ENCODE results near the gene SLC49A3. TPM values are rescaled to one million over a fixed set of nuclear protein-coding genes. Genes with fewer than 3 reads are reported as not detected.

The SLC49A3 gene
- polyA plus RNA-seq, 1 donor (not counting 4 experiments of a cell fraction or from before 2014, with no cell fraction given), result 0.04 TPM

- peaks cover 18% of the 10 kb centered on the region for H3K27me3 ChIP-seq (ENCODE audit: control insufficient read depth, extremely low read depth, insufficient read depth, low read length)
Measured at GRCh38 chr4:653080-653821, 35.7 kb downstream of the SLC49A3 start.

GRCh38 chr4:651884-652642 is 36.9 kb downstream of the SLC49A3 start:
- Histone ChIP-seq H3K79me2 (ENCODE audit: control insufficient read depth, insufficient read depth, low read length) (no peaks in the 10 kb centered on the region), H3K27ac (ENCODE audit: control insufficient read depth, insufficient read depth, low read length) (no peak overlapping the region), H3K9ac (ENCODE audit: control insufficient read depth, extremely low read depth, insufficient read depth, low read length) (no peak overlapping the region), H3K36me3 (ENCODE audit: control insufficient read depth in 2 of 2, extremely low read depth in 1 of 2, insufficient read depth in 2 of 2, low read length in 2 of 2) (no peaks in the 10 kb centered on the region), H3K9me1 (ENCODE audit: control insufficient read depth, extremely low read depth, insufficient read depth, low read length) (no peaks in the 10 kb centered on the region), H3K4me3 (ENCODE audit: control insufficient read depth in 2 of 3, extremely low read depth in 1 of 3, insufficient read depth in 2 of 3, low read depth in 1 of 3, low read length in 3 of 3) (no peak overlapping the region), H4K20me1 (ENCODE audit: control insufficient read depth, extremely low read depth, insufficient read depth, low read length) (no peaks in the 10 kb centered on the region), H3K4me1 (ENCODE audit: control insufficient read depth, extremely low read depth, insufficient read depth, low read length) (no peaks in the 10 kb centered on the region), H3K4me2 (ENCODE audit: control insufficient read depth, extremely low read depth, insufficient read depth, low read depth, low read length) (no peak overlapping the region), H3K27me3 (ENCODE audit: control insufficient read depth, extremely low read depth, insufficient read depth, low read length) (peaks cover 18% of the 10 kb centered on the region), H3K9me3 (ENCODE audit: control insufficient read depth, low read depth, low read length) (no peaks in the 10 kb centered on the region), H2AFZ (ENCODE audit: control insufficient read depth, low read length) (no peak overlapping the region)
- TF ChIP-seq EZH2 (IDR thresholded peaks at IDR 0.05; ENCODE audit: low read length), result no peak
- TF ChIP-seq, protein P1, sequence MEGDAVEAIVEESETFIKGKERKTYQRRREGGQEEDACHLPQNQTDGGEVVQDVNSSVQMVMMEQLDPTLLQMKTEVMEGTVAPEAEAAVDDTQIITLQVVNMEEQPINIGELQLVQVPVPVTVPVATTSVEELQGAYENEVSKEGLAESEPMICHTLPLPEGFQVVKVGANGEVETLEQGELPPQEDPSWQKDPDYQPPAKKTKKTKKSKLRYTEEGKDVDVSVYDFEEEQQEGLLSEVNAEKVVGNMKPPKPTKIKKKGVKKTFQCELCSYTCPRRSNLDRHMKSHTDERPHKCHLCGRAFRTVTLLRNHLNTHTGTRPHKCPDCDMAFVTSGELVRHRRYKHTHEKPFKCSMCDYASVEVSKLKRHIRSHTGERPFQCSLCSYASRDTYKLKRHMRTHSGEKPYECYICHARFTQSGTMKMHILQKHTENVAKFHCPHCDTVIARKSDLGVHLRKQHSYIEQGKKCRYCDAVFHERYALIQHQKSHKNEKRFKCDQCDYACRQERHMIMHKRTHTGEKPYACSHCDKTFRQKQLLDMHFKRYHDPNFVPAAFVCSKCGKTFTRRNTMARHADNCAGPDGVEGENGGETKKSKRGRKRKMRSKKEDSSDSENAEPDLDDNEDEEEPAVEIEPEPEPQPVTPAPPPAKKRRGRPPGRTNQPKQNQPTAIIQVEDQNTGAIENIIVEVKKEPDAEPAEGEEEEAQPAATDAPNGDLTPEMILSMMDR (optimal IDR thresholded peaks at IDR 0.05 in 1 of 3, IDR thresholded peaks at IDR 0.05 in 1 of 3, conservative IDR thresholded peaks at IDR 0.05 in 1 of 3; ENCODE audit: extremely low read depth in 1 of 3, insufficient read depth in 2 of 3, low read length in 3 of 3), result no peak
- DNase-seq (ENCODE audit: low read depth, low spot score), result no peak
- no peak for FAIRE-seq
- dilution Hi-C loops (cut with MboI; ENCODE audit: extremely low pct_ligation_motif_present, low sequenced_read_pairs), result no loop called here

More at GRCh38 chr4:653080-653821, 35.7 kb downstream of the SLC49A3 start:
- Histone ChIP-seq H3K79me2 (ENCODE audit: control insufficient read depth, insufficient read depth, low read length) (no peaks in the 10 kb centered on the region), H3K36me3 (ENCODE audit: control insufficient read depth in 2 of 2, extremely low read depth in 1 of 2, insufficient read depth in 2 of 2, low read length in 2 of 2) (no peaks in the 10 kb centered on the region), H3K9me3 (ENCODE audit: control insufficient read depth, low read depth, low read length) (no peaks in the 10 kb centered on the region), H2AFZ (ENCODE audit: control insufficient read depth, low read length) (no peak overlapping the region), H3K9me1 (ENCODE audit: control insufficient read depth, extremely low read depth, insufficient read depth, low read length) (no peaks in the 10 kb centered on the region), H3K9ac (ENCODE audit: control insufficient read depth, extremely low read depth, insufficient read depth, low read length) (no peak overlapping the region), H3K4me3 (ENCODE audit: control insufficient read depth in 2 of 3, extremely low read depth in 1 of 3, insufficient read depth in 2 of 3, low read depth in 1 of 3, low read length in 3 of 3) (no peak overlapping the region), H3K4me2 (ENCODE audit: control insufficient read depth, extremely low read depth, insufficient read depth, low read depth, low read length) (no peak overlapping the region), H3K4me1 (ENCODE audit: control insufficient read depth, extremely low read depth, insufficient read depth, low read length) (no peaks in the 10 kb centered on the region), H3K27ac (ENCODE audit: control insufficient read depth, insufficient read depth, low read length) (no peak overlapping the region), H4K20me1 (ENCODE audit: control insufficient read depth, extremely low read depth, insufficient read depth, low read length) (no peaks in the 10 kb centered on the region)
- no peak for FAIRE-seq
- TF ChIP-seq, protein P1 (optimal IDR thresholded peaks at IDR 0.05 in 1 of 3, IDR thresholded peaks at IDR 0.05 in 1 of 3, conservative IDR thresholded peaks at IDR 0.05 in 1 of 3; ENCODE audit: extremely low read depth in 1 of 3, insufficient read depth in 2 of 3, low read length in 3 of 3), result no peak
- TF ChIP-seq EZH2 (IDR thresholded peaks at IDR 0.05; ENCODE audit: low read length), result no peak
- DNase-seq (ENCODE audit: low read depth, low spot score), result no peak
- dilution Hi-C loops (cut with MboI; ENCODE audit: extremely low pct_ligation_motif_present, low sequenced_read_pairs), result no loop called here
